Mesendoderm (in vitro differentiated cells): ENCODE data around the gene SLIT3.

Source experiments
- DNase-seq: peaks from one replicate; pipeline ENCODE4 v3.0.0; 2013
- H2AK5ac ChIP-seq: 2 replicates; pipeline ENCODE4 v1.6.1; 2013; ENCODE audit warnings: low read length, inconsistent platforms
- H2BK120ac ChIP-seq: 2 replicates; pipeline ENCODE4 v1.6.1; 2013; ENCODE audit warnings: low read depth, mild to moderate bottlenecking, low read length, moderate library complexity, mixed read lengths
- H2BK15ac ChIP-seq: replicated peaks from 2 replicates; pipeline ENCODE4 v1.6.1; 2013; ENCODE audit warnings: low read depth, mild to moderate bottlenecking, moderate library complexity
- H2BK5ac ChIP-seq: 2 replicates; pipeline ENCODE4 v1.6.1; 2013; ENCODE audit warnings: low read length, inconsistent platforms
- H3K18ac ChIP-seq: 2 replicates; pipeline ENCODE4 v1.6.1; 2013; ENCODE audit warnings: mild to moderate bottlenecking, low read length, mixed read lengths
- H3K23ac ChIP-seq: one replicate; pipeline ENCODE4 v1.6.1; 2013; ENCODE audit warnings: low read length
- H3K27ac ChIP-seq: 2 replicates; pipeline ENCODE4 v1.5.1; 2013; ENCODE audit warnings: low read depth, mild to moderate bottlenecking, inconsistent platforms, low read length, moderate library complexity
- H3K27me3 ChIP-seq: 2 replicates; pipeline ENCODE4 v1.6.1; 2013; ENCODE audit warnings: low read length, control low read depth, mild to moderate bottlenecking, inconsistent platforms; ENCODE audit not compliant: insufficient read depth, poor library complexity
- H3K36me3 ChIP-seq: 2 replicates; pipeline ENCODE4 v1.6.1; 2013; ENCODE audit warnings: low read length, inconsistent platforms; ENCODE audit not compliant: control insufficient read depth, insufficient read depth
- H3K4ac ChIP-seq: one replicate; pipeline ENCODE4 v1.6.1; 2013; ENCODE audit warnings: low read depth, mild to moderate bottlenecking, low read length, moderate library complexity
- H3K4me1 ChIP-seq: 2 replicates; pipeline ENCODE4 v1.6.1; 2013; ENCODE audit warnings: low read depth, low read length, inconsistent platforms; ENCODE audit not compliant: control insufficient read depth
- H3K4me2 ChIP-seq: 2 replicates; pipeline ENCODE4 v1.6.1; 2013; ENCODE audit warnings: low read length
- H3K4me3 ChIP-seq: 2 replicates; pipeline ENCODE4 v1.5.1; 2013; ENCODE audit warnings: mild to moderate bottlenecking, low read length
- H3K56ac ChIP-seq: one replicate; pipeline ENCODE4 v1.6.1; 2013; ENCODE audit warnings: low read length
- H3K79me1 ChIP-seq: 2 replicates; pipeline ENCODE4 v1.6.1; 2013; ENCODE audit warnings: low read length, inconsistent platforms
- H3K79me2 ChIP-seq: 2 replicates; pipeline ENCODE4 v1.6.1; 2013; ENCODE audit warnings: mild to moderate bottlenecking, low read length; ENCODE audit not compliant: control insufficient read depth, insufficient read depth
- H3K9ac ChIP-seq: 2 replicates; pipeline ENCODE4 v1.6.1; 2013; ENCODE audit warnings: low read length, inconsistent platforms
- H4K5ac ChIP-seq: one replicate; pipeline ENCODE4 v1.6.1; 2013; ENCODE audit warnings: low read length
- H4K8ac ChIP-seq: one replicate; pipeline ENCODE4 v1.6.1; 2013; ENCODE audit warnings: low read depth, mild to moderate bottlenecking, control low read depth, low read length, moderate library complexity
- WGBS: extraction: QIAGEN DNeasy Blood & Tissue Kit; methylation state at CpG from one replicate; pipeline ENCODE4 v1.1.7; 2013; ENCODE audit warnings: low lambda C conversion rate, missing lambda C conversion rate; ENCODE audit not compliant: insufficient coverage; ENCODE audit errors: extremely low coverage; 5-methylcytosine and 5-hydroxymethylcytosine counted together

Gene SLIT3

DNA sequence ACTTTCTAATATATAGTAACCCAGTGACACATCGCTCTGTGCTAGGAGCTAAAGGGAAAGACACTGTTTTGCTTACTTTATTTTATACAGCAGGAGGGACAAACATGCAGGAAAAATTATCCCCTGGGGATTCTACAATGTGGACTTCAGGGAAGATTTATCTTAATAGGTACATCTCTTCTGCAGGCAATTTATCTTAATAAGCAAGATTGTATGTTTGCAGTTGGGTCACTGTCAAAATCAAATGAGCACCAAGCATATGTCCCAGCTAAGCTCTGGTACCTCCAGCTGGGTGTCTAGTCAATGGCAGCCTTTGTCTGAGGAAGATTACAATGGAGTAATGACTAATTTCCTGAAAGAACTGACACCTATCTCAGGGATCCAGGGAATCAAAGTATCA lies 411.9 kb downstream of the SLIT3 start:
- Histone ChIP-seq H2BK120ac (no peak overlapping the region), H3K23ac (no peak overlapping the region), H3K56ac (no peak overlapping the region), H4K8ac (no peak overlapping the region), H4K5ac (no peak overlapping the region), H2BK15ac (no peak overlapping the region), H2BK5ac (no peak overlapping the region), H3K79me2 (no peaks in the 10 kb centered on the region), H3K4me3 (no peak overlapping the region), H3K79me1 (no peaks in the 10 kb centered on the region), H3K4me1 (no peaks in the 10 kb centered on the region), H3K4ac (no peak overlapping the region), H3K9ac (no peak overlapping the region), H3K18ac (no peak overlapping the region), H3K27me3 (no peaks in the 10 kb centered on the region), H3K27ac (no peak overlapping the region), H2AK5ac (no peak overlapping the region), H3K4me2 (no peak overlapping the region), H3K36me3 (no peaks in the 10 kb centered on the region)
- no peak for DNase-seq
- no CpG with 5 or more reads among the region's 1 CpG for WGBS

DNA sequence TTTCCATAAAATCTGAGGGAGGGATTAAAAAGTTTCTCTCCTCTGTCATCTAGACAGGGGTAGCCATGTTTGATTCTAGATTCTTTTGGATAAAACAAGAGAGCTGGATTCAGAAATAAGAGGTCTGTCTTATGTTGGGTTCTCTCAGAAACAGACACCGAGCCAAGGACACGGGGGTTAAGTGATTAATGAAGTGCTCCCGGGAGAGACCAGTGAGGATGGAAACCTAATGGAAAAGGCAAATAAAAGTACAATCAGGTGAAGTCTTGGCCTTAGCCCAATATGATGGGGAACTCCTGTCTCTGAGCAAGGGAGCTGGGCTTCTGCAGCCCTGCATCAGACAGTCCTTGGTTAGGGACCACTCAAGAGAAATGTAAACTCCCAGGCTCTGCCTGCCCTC lies 413.0 kb downstream of the SLIT3 start:
- Histone ChIP-seq H3K4me3 (no peak overlapping the region), H4K8ac (no peak overlapping the region), H3K9ac (no peak overlapping the region), H3K27me3 (no peaks in the 10 kb centered on the region), H3K4ac (no peak overlapping the region), H3K36me3 (no peaks in the 10 kb centered on the region), H2BK120ac (no peak overlapping the region), H3K79me1 (no peaks in the 10 kb centered on the region), H3K23ac (no peak overlapping the region), H3K18ac (no peak overlapping the region), H3K79me2 (no peaks in the 10 kb centered on the region), H4K5ac (no peak overlapping the region), H2BK5ac (no peak overlapping the region), H3K4me2 (no peak overlapping the region), H2AK5ac (no peak overlapping the region), H3K27ac (no peak overlapping the region), H3K4me1 (no peaks in the 10 kb centered on the region), H3K56ac (no peak overlapping the region), H2BK15ac (no peak overlapping the region)
- WGBS: no CpG with 5 or more reads among the region's 3 CpGs
- DNase-seq: no peak

GRCh38 chr5:168886157-168886556 lies 414.8 kb downstream of the SLIT3 start:
- Histone ChIP-seq H3K56ac (no peak overlapping the region), H3K18ac (no peak overlapping the region)

DNA sequence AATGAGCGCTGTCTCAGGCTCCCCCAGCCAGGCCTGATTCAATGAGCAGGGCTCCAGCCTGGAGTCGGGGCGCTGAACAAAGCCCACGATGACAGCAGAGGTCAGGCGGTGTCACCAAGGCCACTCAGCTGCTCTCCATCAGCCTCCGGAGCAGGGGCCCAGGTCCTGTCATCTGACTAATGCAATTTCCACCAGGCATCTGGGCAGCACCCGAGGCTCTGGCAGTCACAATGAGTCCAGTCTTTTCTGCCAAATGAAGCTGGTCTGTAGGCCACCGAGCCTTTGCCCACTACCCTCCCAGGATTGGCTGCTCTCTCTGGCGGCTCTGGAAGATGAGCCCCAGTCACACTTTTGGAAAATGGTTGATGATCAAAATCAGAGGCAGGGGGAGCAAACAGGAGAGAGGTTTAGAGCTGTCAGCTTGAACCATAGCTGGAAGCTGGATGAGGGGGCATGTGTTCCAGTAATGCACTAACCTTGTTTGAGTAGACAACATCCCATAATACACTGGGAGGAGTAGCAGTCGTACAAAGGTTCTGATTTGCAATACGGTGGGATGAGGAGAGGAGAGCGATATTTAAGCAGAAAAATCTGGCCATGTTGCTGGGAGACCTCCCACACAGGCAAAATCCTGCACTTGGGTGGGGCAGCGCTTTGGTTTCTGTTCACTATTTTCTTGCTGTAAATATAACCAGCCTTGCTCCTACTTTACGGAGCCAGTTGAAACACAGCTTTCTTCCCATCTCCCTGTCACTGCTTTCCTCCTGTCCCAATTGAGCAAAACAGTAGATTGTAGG lies 415.4 kb downstream of the SLIT3 start:
- Histone ChIP-seq H3K27ac (no peak overlapping the region), H3K56ac (no peak overlapping the region), H4K5ac (no peak overlapping the region), H3K4ac (no peak overlapping the region), H3K4me1 (no peaks in the 10 kb centered on the region), H3K4me2 (no peak overlapping the region), H2BK5ac (no peak overlapping the region), H3K79me2 (no peaks in the 10 kb centered on the region), H2AK5ac (no peak overlapping the region), H3K23ac (no peak overlapping the region), H3K79me1 (no peaks in the 10 kb centered on the region), H2BK120ac (no peak overlapping the region), H4K8ac (no peak overlapping the region), H3K9ac (no peak overlapping the region), H3K18ac (no peak overlapping the region), H3K36me3 (no peaks in the 10 kb centered on the region), H2BK15ac (no peak overlapping the region), H3K4me3 (no peak overlapping the region), H3K27me3 (no peaks in the 10 kb centered on the region)
- DNase-seq: no peak
- no CpG with 5 or more reads among the region's 14 CpGs for WGBS

More at GRCh38 chr5:168886157-168886556, 414.8 kb downstream of the SLIT3 start:
- H3K27me3 ChIP-seq: no peaks in the 10 kb centered on the region
- H3K23ac ChIP-seq: no peak overlapping the region
- H3K4me3 ChIP-seq: no peak overlapping the region
- H2BK5ac ChIP-seq: no peak overlapping the region
- DNase-seq: no peak
- no peak overlapping the region for H3K27ac ChIP-seq
- WGBS: no CpG with 5 or more reads among the region's 9 CpGs
- no peak overlapping the region for H3K4me2 ChIP-seq
- H3K36me3 ChIP-seq: no peaks in the 10 kb centered on the region
- no peak overlapping the region for H3K4ac ChIP-seq
- H3K79me2 ChIP-seq: no peaks in the 10 kb centered on the region
- no peak overlapping the region for H2AK5ac ChIP-seq
- H4K5ac ChIP-seq: no peak overlapping the region
- H3K4me1 ChIP-seq: no peaks in the 10 kb centered on the region
- no peak overlapping the region for H3K9ac ChIP-seq
- H4K8ac ChIP-seq: no peak overlapping the region
- no peak overlapping the region for H2BK120ac ChIP-seq
- no peak overlapping the region for H2BK15ac ChIP-seq
- no peaks in the 10 kb centered on the region for H3K79me1 ChIP-seq

GRCh38 chr5:168883991-168884390 lies 416.9 kb downstream of the SLIT3 start:
- WGBS: no CpG with 5 or more reads among the region's 8 CpGs
- no peaks in the 10 kb centered on the region for H3K27me3 ChIP-seq
- no peak overlapping the region for H2BK120ac ChIP-seq

GRCh38 chr5:168883281-168883741 lies 417.6 kb downstream of the SLIT3 start:
- H3K4me3 ChIP-seq: no peak overlapping the region
- no CpG with 5 or more reads among the region's 16 CpGs for WGBS
- H2BK15ac ChIP-seq: no peak overlapping the region
- no peak overlapping the region for H3K27ac ChIP-seq
- no peak overlapping the region for H3K23ac ChIP-seq
- no peak overlapping the region for H4K8ac ChIP-seq
- peak; percentile 66 for DNase-seq
- H3K4me2 ChIP-seq: no peak overlapping the region
- H3K27me3 ChIP-seq: no peaks in the 10 kb centered on the region
- no peak overlapping the region for H3K18ac ChIP-seq
- no peak overlapping the region for H3K56ac ChIP-seq
- no peak overlapping the region for H4K5ac ChIP-seq
- H3K79me1 ChIP-seq: no peaks in the 10 kb centered on the region
- no peak overlapping the region for H2BK120ac ChIP-seq
- no peak overlapping the region for H3K4ac ChIP-seq
- no peaks in the 10 kb centered on the region for H3K4me1 ChIP-seq
- no peak overlapping the region for H2AK5ac ChIP-seq
- H3K79me2 ChIP-seq: no peaks in the 10 kb centered on the region
- H2BK5ac ChIP-seq: no peak overlapping the region
- no peaks in the 10 kb centered on the region for H3K36me3 ChIP-seq
- no peak overlapping the region for H3K9ac ChIP-seq

More at GRCh38 chr5:168883991-168884390, 416.9 kb downstream of the SLIT3 start:
- no peak overlapping the region for H3K23ac ChIP-seq
- no peaks in the 10 kb centered on the region for H3K36me3 ChIP-seq
- no peak overlapping the region for H2AK5ac ChIP-seq
- H3K4me3 ChIP-seq: no peak overlapping the region
- H3K4me2 ChIP-seq: no peak overlapping the region
- no peak overlapping the region for H3K9ac ChIP-seq
- no peak overlapping the region for H4K5ac ChIP-seq
- H3K18ac ChIP-seq: no peak overlapping the region
- H3K56ac ChIP-seq: no peak overlapping the region
- no peak overlapping the region for H2BK5ac ChIP-seq
- H4K8ac ChIP-seq: no peak overlapping the region
- DNase-seq: no peak
- H3K27ac ChIP-seq: no peak overlapping the region
- no peak overlapping the region for H3K4ac ChIP-seq
- H3K4me1 ChIP-seq: no peaks in the 10 kb centered on the region
- no peaks in the 10 kb centered on the region for H3K79me2 ChIP-seq
- H3K79me1 ChIP-seq: no peaks in the 10 kb centered on the region
- no peak overlapping the region for H2BK15ac ChIP-seq
